ENCODE measurements around the gene SPATA2.

SPATA2 gene

GRCh38 chr20:49853640-49854039 lies 61.7 kb downstream of the SPATA2 start:
- DNase-seq, result peak in 1 of 2 experiments; percentile 20
